K562 (cell line): ENCODE results near the gene FGF1. TPM values are rescaled to one million over a fixed set of nuclear protein-coding genes. Genes with fewer than 3 reads are reported as not detected.

Source experiments
- ATAC-seq: fragments of 200-7000 bp; cut with Tn5 transposase; 3 replicates; pipeline ENCODE4 v1.9.1; 2020; ENCODE audit warnings: moderate library complexity
- BruUV-seq: library from RNA; stranded (reverse); fragments of 400-500 nt; replicated peaks from 2 replicates; lab custom pipeline; 2021; lab: Mats Ljungman, UMichigan
- CTCF ChIA-PET: fragments of 300-600 bp; formaldehyde crosslinking; extraction: SDS; loops from one replicate; lab custom pipeline; 2021; ENCODE audit warnings: low intra/inter-chr PET ratio; lab: Yijun Ruan, JAX
- POLR2A ChIA-PET: fragments of 300-600, 350-650 bp; sonication (Branson Sonifier 250); formaldehyde crosslinking; extraction: SDS; loops from one replicate; lab custom pipeline; 2021; ENCODE audit warnings: antibody characterized with exemption, inconsistent platforms; lab: Yijun Ruan, JAX
- DNase-seq, 4 experiments: peaks; one replicate each; pipeline versions ENCODE4 v3.0.0 to v3.0.0-alpha.2; 2011 to 2018; ENCODE audit warnings: low spot score in 3 of 4, mixed read lengths in 3 of 4; ENCODE audit errors: extremely low read depth in 1 of 4
- FAIRE-seq: peaks from 2 replicates; lab custom pipeline; 2011; peaks lifted over from hg19 to GRCh38; lab: Jason Lieb, UNC
- H2AFZ ChIP-seq: 2 replicates; pipeline ENCODE4 v1.6.0; 2011; ENCODE audit warnings: low read depth, low read length, control low read depth, inconsistent platforms
- H3K27ac ChIP-seq: fragments of 200-600 bp; 3 replicates; pipeline ENCODE4 v1.8.0; 2011; ENCODE audit warnings: low read depth, mild to moderate bottlenecking, control low read depth, inconsistent platforms, low read length, moderate library complexity, mixed read lengths; ENCODE audit errors: extremely low read depth
- H3K27me3 ChIP-seq, 2 experiments: fragments of 300-600 bp in 1 of 2; 2 replicates in 1 of 2; 3 replicates in 1 of 2; pipeline versions ENCODE4 v1.6.0 to v1.8.0; 2011; ENCODE audit warnings: inconsistent platforms in 2 of 2, low read length in 2 of 2, mild to moderate bottlenecking in 1 of 2, mixed read lengths in 1 of 2, moderate library complexity in 1 of 2; ENCODE audit not compliant: control insufficient read depth in 2 of 2, insufficient read depth in 2 of 2
- H3K36me3 ChIP-seq: fragments of 300-600 bp; 3 replicates; pipeline ENCODE4 v1.8.0; 2011; ENCODE audit warnings: mild to moderate bottlenecking, low read length, inconsistent platforms; ENCODE audit not compliant: control insufficient read depth, insufficient read depth
- H3K4me1 ChIP-seq, 2 experiments: fragments of 200-600 bp in 1 of 2; replicated peaks in 1 of 2; 2 replicates in 1 of 2; 3 replicates in 1 of 2; pipeline versions ENCODE4 v1.5.1 to v1.8.0; 2011; ENCODE audit warnings: inconsistent platforms in 2 of 2, low read length in 2 of 2, mild to moderate bottlenecking in 1 of 2, mixed read lengths in 1 of 2, moderate library complexity in 1 of 2; ENCODE audit not compliant: control insufficient read depth in 2 of 2, insufficient read depth in 2 of 2
- H3K4me2 ChIP-seq: 2 replicates; pipeline ENCODE4 v1.6.1; 2011; ENCODE audit warnings: low read length, control low read depth, inconsistent platforms, mixed read lengths; ENCODE audit not compliant: insufficient read depth
- H3K4me3 ChIP-seq: fragments of 200-600 bp; sonication (generic), shearing (Covaris generic); 2 replicates; pipeline ENCODE4 v1.5.1; 2016; ENCODE audit warnings: control low read depth, inconsistent platforms
- H3K79me2 ChIP-seq: fragments of 200-600 bp; 3 replicates; pipeline ENCODE4 v1.8.0; 2011; ENCODE audit warnings: low read length, inconsistent platforms; ENCODE audit not compliant: control insufficient read depth, insufficient read depth
- H3K9ac ChIP-seq, 2 experiments: 2 replicates each; pipeline versions ENCODE4 v1.6.0 to v1.6.1; 2011; ENCODE audit warnings: low read depth in 2 of 2, low read length in 2 of 2, control low read depth in 1 of 2, inconsistent platforms in 1 of 2, mild to moderate bottlenecking in 1 of 2, mixed read lengths in 1 of 2; ENCODE audit not compliant: insufficient read depth in 1 of 2
- H3K9me1 ChIP-seq: one replicate; pipeline ENCODE4 v1.6.0; 2011; ENCODE audit warnings: inconsistent platforms, mild to moderate bottlenecking, low read length, moderate library complexity; ENCODE audit not compliant: control insufficient read depth, insufficient read depth
- H3K9me3 ChIP-seq: replicated peaks from 2 replicates; pipeline ENCODE4 v1.5.1; 2011; ENCODE audit warnings: low read depth, low read length, inconsistent platforms; ENCODE audit not compliant: control insufficient read depth, insufficient read depth
- H4K20me1 ChIP-seq: replicated peaks from 2 replicates; pipeline ENCODE4 v1.6.1; 2011; ENCODE audit warnings: low read length, inconsistent platforms, mixed read lengths; ENCODE audit not compliant: control insufficient read depth, insufficient read depth
- ASH1L ChIP-seq: fragments of 450-650 bp; IDR thresholded peaks from 2 replicates; pipeline ENCODE4 v1.6.1; 2018; ENCODE audit warnings: borderline replicate concordance, mild to moderate bottlenecking, low read depth; ENCODE audit not compliant: partially characterized antibody
- CHD4 ChIP-seq: fragments of 200-600 bp; sonication (generic); IDR thresholded peaks from 3 replicates; pipeline ENCODE4 v1.6.1; 2012; ENCODE audit warnings: low read depth, mild to moderate bottlenecking, mixed read lengths, low read length, inconsistent platforms; ENCODE audit not compliant: insufficient read depth, insufficient replicate concordance, poor library complexity, severe bottlenecking
- PRMT5 ChIP-seq: sonication (generic); formaldehyde crosslinking; IDR thresholded peaks from 2 replicates; pipeline ENCODE4 v1.5.0; 2020; ENCODE audit warnings: missing genetic modification reagents
- RBM17 ChIP-seq: fragments of 200-400 bp; formaldehyde crosslinking; IDR thresholded peaks from 2 replicates; pipeline ENCODE4 v1.6.1; 2017; ENCODE audit warnings: low read depth, mild to moderate bottlenecking, low read length, borderline replicate concordance
- RNF2 ChIP-seq: sonication (generic); IDR thresholded peaks from 2 replicates; pipeline ENCODE4 v1.6.1; 2016
- ZBTB43 ChIP-seq: sonication (generic); formaldehyde crosslinking; IDR thresholded peaks from 2 replicates; pipeline ENCODE4 v1.8.0; 2023; ENCODE audit warnings: mild to moderate bottlenecking, missing genetic modification reagents
- ZNF740 ChIP-seq, 3 experiments: fragments of 200-800 bp in 1 of 3; sonication (Bioruptor generic) in 1 of 3; sonication (generic) in 1 of 3; formaldehyde crosslinking in 1 of 3; IDR thresholded peaks; 2 replicates each; pipeline versions ENCODE4 v1.6.1 to v1.8.0; 2016 to 2022; ENCODE audit warnings: mild to moderate bottlenecking in 2 of 3, missing compliant biosample characterization in 2 of 3, missing genetic modification characterization in 2 of 3, missing genetic modification reagents in 1 of 3
- WGBS: fragments of 100-300 bp; shearing (Covaris generic); methylation state at CpG from one replicate; pipeline ENCODE4 v1.1.6; 2016; ENCODE audit warnings: low coverage, mixed read lengths; ENCODE audit not compliant: insufficient coverage; ENCODE audit errors: missing lambda C conversion rate; 5-methylcytosine and 5-hydroxymethylcytosine counted together
- in situ Hi-C: fragments of 300-500 bp; cut with MboI; formaldehyde crosslinking; loops from 4 replicates; pipeline ENCODE4 v1.15.0; 2018; ENCODE audit warnings: inconsistent platforms, mixed read lengths
- intact Hi-C: fragments of 100-400 bp; cut with micrococcal nuclease; formaldehyde crosslinking; loops from 2 replicates; pipeline ENCODE4 v1.14.2; 2022
- polyA plus RNA-seq, 8 experiments: library from polyadenylated mRNA; depleted of rRNA in 4 of 8; stranded (reverse) in 5 of 8; unstranded in 3 of 8; fragments of >200 nt; fragmentation: Nextera tagmentation in 2 of 8; fragmentation: Illumina TruSeq in 1 of 8; extraction: Ambion mirVana in 2 of 8; extraction: Trizol in 1 of 8; gene quantifications; 2 replicates each; pipeline versions ENCODE4 v1.2.1 to v1.2.3, GENCODE V29; 2011 to 2014; ENCODE audit warnings: inconsistent platforms in 1 of 8, missing spikeins in 1 of 8
- total RNA-seq, 7 experiments: library from RNA; depleted of rRNA in 6 of 7; stranded (reverse); fragments of >200 nt in 6 of 7; fragmentation: Illumina TruSeq in 2 of 7; extraction: Trizol in 2 of 7; gene quantifications; 2 replicates each; pipeline versions ENCODE4 v1.2.1 to v1.2.3, GENCODE V29; 2011 to 2021; ENCODE audit warnings: low replicate concordance in 1 of 7

FGF1 gene
- total and polyA plus RNA-seq, 9 of the 15 experiments (the other 6 are each of a cell fraction or from before 2014, with no cell fraction given): not detected

GRCh38 chr5:142549834-142550233 is 136.1 kb downstream of the FGF1 start:
- FAIRE-seq (no peak), DNase-seq (no peak), ATAC-seq (no peak)
- ChIA-PET POLR2A (interaction anchor here (0.7 to 1.6 kb wide), 5 partner anchors 15 to 300 kb away, joined by 3 to 4 read pairs (median 3); no protein-coding TSS in a partner anchor), CTCF (interaction anchor here (0.6 to 5.0 kb wide), 2 partner anchors 397 to 978 kb away, joined by 4 to 72 read pairs; no protein-coding TSS in a partner anchor)
- no peak overlapping the region for H3K27ac ChIP-seq
- peaks cover 0 to 3% of the 10 kb centered on the region in 2 experiments; a peak in 1 of 5 replicates for H3K4me1 ChIP-seq
- intact Hi-C loops (loop anchor here (2.0 to 10.0 kb wide), 3 partner anchors 105 to 225 kb away; partner anchors contain the start of gene SPRY4), in situ Hi-C loops (loop anchor here (5.0 kb wide), 1 partner anchor 388 kb away; no protein-coding TSS in a partner anchor)
- TF ChIP-seq ASH1L (no peak), RNF2 (no peak), PRMT5 (CRISPR knock-in tag) (no peak), ZBTB43 (CRISPR knock-in tag) (no peak), ZNF740 (CRISPR knock-in tag; IDR thresholded peaks at IDR 0.05) (no peak), ZNF740 (tag; IDR thresholded peaks at IDR 0.05) (no peak), RBM17 (no peak), CHD4 (no peak)
- BruUV-seq: no TSS peak
- no peaks in the 10 kb centered on the region for H4K20me1 ChIP-seq
- no peak overlapping the region for H2AFZ ChIP-seq
- H3K9me3 ChIP-seq: no peaks in the 10 kb centered on the region
- no peak overlapping the region for H3K4me2 ChIP-seq
- no peaks in the 10 kb centered on the region for H3K9me1 ChIP-seq
- no peak overlapping the region for H3K4me3 ChIP-seq
- H3K9ac ChIP-seq: no peak overlapping the region
- 3% methylated on average over 2 of the region's 2 CpGs for WGBS
- no peaks in the 10 kb centered on the region for H3K36me3 ChIP-seq
- H3K79me2 ChIP-seq: no peaks in the 10 kb centered on the region
- H3K27me3 ChIP-seq: peaks cover 3 to 15% of the 10 kb centered on the region in 2 experiments; a peak in 4 of 5 replicates
